Right atrium auricular region (tissue), 2 donors: ENCODE measurements around the gene LPCAT4. TPM values are rescaled to one million over a fixed set of nuclear protein-coding genes. Genes with fewer than 3 reads are reported as not detected.
"Not testable (repeated sequence)": the region's sequence is repeated elsewhere in the genome, so short reads cannot be mapped to it uniquely, and the experiment has no call there.

ENCODE experiments used
- DNase-seq: peaks from one replicate; pipeline ENCODE4 v3.0.0-alpha.2; 2019; ENCODE audit warnings: low spot score
- H3K27ac ChIP-seq, 2 donors: fragments of 200-600 bp; sonication (generic); 1 replicate in 1 of 2; 2 replicates in 1 of 2; pipeline ENCODE4 v1.5.1; 2016 to 2019
- H3K27me3 ChIP-seq, 2 donors: fragments of 200-600 bp; sonication (generic); one replicate each; pipeline versions ENCODE4 v1.5.1 to v1.6.0; 2017 to 2019
- H3K36me3 ChIP-seq: fragments of 200-600 bp; sonication (generic); one replicate; pipeline ENCODE4 v1.5.1; 2016
- H3K4me1 ChIP-seq, 2 donors: fragments of 200-600 bp; sonication (generic); one replicate each; pipeline versions ENCODE4 v1.5.1 to v1.6.0; 2017 to 2019
- H3K4me3 ChIP-seq, 2 donors: fragments of 200-600 bp; sonication (generic); 1 replicate in 1 of 2; 2 replicates in 1 of 2; pipeline ENCODE4 v1.5.1; 2017 to 2019; ENCODE audit warnings: mild to moderate bottlenecking in 1 of 2, moderate library complexity in 1 of 2
- H3K9me3 ChIP-seq, 2 donors: fragments of 200-600 bp; sonication (generic); one replicate each; pipeline ENCODE4 v1.5.1; 2019
- CTCF ChIP-seq, 2 donors: fragments of 200-600 bp; sonication (generic); IDR thresholded peaks; one replicate each; pipeline ENCODE4 v1.5.1; 2019; ENCODE audit warnings: antibody characterized with exemption in 2 of 2
- total RNA-seq, 2 donors: library from RNA; depleted of rRNA; stranded (reverse); fragments of >200 nt; gene quantifications; one replicate each; pipeline ENCODE4 v1.1.0, GENCODE V29; 2016

Gene LPCAT4
- total RNA-seq, 2 donors from 2014 or later: 9.2 to 17.5 TPM

GRCh38 chr15:34355241-34355640, 11.8 kb downstream of the LPCAT4 start:
- H3K27ac ChIP-seq: no peak overlapping the region
- DNase-seq: no peak
- no peak for TF ChIP-seq CTCF (IDR thresholded peaks at IDR 0.05)
- no peaks in the 10 kb centered on the region for H3K4me1 ChIP-seq
- H3K36me3 ChIP-seq: peaks cover 20% of the 10 kb centered on the region
- no peaks in the 10 kb centered on the region for H3K27me3 ChIP-seq
- no peak overlapping the region for H3K4me3 ChIP-seq
- no peaks in the 10 kb centered on the region for H3K9me3 ChIP-seq

DNA sequence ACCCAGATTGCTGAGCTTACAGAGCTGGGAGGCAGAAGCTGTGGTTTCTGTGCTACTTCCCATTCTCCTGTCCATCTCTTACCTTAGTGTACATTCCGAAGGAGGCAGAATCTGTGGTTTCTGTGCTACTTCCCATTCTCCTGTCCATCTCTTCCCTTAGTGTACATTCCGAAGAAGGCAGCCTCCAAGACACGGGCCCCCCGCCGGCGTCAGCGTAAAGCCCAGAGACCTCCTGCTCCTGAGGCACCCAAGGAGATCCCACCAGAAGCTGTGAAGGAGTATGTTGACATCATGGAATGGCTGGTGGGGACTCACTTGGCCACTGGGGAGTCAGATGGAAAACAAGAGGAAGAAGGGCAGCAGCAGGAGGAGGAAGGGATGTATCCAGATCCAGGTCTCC, 12.7 kb downstream of the LPCAT4 start:
- H3K9me3 ChIP-seq: no peaks in the 10 kb centered on the region
- H3K36me3 ChIP-seq: peaks cover 10% of the 10 kb centered on the region
- no peaks in the 10 kb centered on the region for H3K4me1 ChIP-seq
- H3K27me3 ChIP-seq: no peaks in the 10 kb centered on the region
- no peak overlapping the region for H3K27ac ChIP-seq
- no peak overlapping the region for H3K4me3 ChIP-seq
- TF ChIP-seq CTCF (IDR thresholded peaks at IDR 0.05): no peak
- DNase-seq: no peak

DNA sequence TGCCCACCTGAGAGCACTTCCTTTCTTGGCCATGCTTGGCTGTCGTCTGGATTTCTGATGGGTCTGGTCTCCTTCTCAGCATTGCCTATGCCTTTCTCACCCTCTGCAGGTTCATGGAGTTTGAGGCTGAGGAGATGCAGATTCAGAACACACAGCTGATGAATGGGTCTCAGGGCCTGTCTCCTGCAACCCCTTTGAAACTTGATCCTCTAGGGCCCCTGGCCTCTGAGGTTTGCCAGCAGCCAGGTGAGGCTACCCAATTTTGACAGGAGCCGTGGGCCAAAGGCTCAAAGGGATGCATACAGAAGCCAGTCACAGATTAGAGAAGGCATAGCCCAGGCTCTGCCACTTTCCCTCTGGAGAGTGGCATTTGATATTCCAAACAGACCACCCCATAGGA, 13.4 kb downstream of the LPCAT4 start:
- Histone ChIP-seq H3K27ac (no peak overlapping the region), H3K4me3 (no peak overlapping the region), H3K9me3 (no peaks in the 10 kb centered on the region), H3K27me3 (no peaks in the 10 kb centered on the region), H3K36me3 (peaks cover 4% of the 10 kb centered on the region), H3K4me1 (no peaks in the 10 kb centered on the region)
- TF ChIP-seq CTCF (IDR thresholded peaks at IDR 0.05): no peak
- no peak for DNase-seq

DNA sequence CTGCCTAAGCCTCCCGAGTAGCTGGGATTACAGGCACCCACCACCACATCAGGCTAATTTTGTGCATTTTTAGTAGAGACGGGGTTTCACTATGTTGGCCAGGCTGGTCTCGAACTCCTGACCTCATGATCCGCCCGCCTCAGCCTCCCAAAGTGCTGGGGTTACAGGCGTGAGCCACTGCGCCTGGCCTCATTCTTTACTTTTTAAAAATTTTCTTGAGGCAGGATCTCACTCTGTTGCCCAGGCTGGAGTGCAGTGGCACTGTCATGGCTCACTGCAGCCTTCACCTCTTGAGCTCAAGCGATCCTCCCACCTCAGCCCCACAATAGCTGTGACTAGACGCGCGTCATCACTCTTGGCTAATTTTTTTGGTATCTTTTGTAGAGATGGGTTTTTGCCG, 14.0 kb downstream of the LPCAT4 start:
- not testable (repeated sequence) for DNase-seq, H3K9me3 ChIP-seq, H3K27me3 ChIP-seq, H3K27ac ChIP-seq, H3K4me3 ChIP-seq, H3K36me3 ChIP-seq, H3K4me1 ChIP-seq

GRCh38 chr15:34349769-34350168, 17.2 kb downstream of the LPCAT4 start:
- Histone ChIP-seq H3K4me3 (no peak overlapping the region), H3K4me1 (no peaks in the 10 kb centered on the region), H3K36me3 (no peaks in the 10 kb centered on the region), H3K27ac (no peak overlapping the region), H3K27me3 (no peaks in the 10 kb centered on the region), H3K9me3 (no peaks in the 10 kb centered on the region)
- no peak for TF ChIP-seq CTCF (IDR thresholded peaks at IDR 0.05)
- no peak for DNase-seq

DNA sequence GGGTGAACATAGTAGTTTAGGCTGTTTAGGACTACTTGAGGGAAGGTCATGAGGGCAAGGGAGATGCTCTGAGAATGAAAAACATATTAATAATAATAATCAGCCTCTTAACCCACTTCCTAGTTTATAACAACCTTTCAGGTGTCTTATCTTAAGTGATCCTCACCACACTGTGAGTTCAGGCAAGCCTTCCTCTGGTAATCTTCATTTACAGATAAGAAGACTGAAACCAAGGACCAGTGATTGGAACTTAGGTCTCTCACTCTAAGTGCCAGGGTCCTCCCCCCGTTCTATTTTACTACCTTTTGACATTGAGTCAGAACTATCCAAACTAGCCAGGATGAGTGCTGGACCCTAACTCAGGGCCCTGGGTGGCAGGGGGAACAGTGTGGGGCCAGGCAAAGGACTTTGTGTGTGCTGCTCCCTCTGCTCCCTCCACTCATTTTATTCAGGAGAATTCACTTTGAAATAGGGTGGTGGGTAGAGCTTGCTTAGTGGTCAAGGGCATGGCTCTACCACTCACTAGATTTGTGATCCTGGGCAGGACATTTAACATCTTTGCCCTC, 18.2 kb downstream of the LPCAT4 start:
- Histone ChIP-seq H3K4me3 (no peak overlapping the region), H3K27me3 (no peaks in the 10 kb centered on the region), H3K4me1 (no peaks in the 10 kb centered on the region), H3K9me3 (no peaks in the 10 kb centered on the region), H3K27ac (no peak overlapping the region), H3K36me3 (no peaks in the 10 kb centered on the region)
- TF ChIP-seq CTCF (IDR thresholded peaks at IDR 0.05): no peak
- no peak for DNase-seq
